Measurements from ENCODE around the gene SLC39A3.
"Not testable (repeated sequence)": the region's sequence is repeated elsewhere in the genome, so short reads cannot be mapped to it uniquely, and the experiment has no call there.

SLC39A3 gene

GRCh38 chr19:2721570-2722540 lies 18.0 kb downstream of the SLC39A3 start:
- no peak for DNase-seq

GRCh38 chr19:2720777-2721569 lies 18.8 kb downstream of the SLC39A3 start, which contains the start of gene DIRAS1:
DIRAS1 (minus strand) TSS chr19:2721372; CDS start chr19:2717806, 3,566 bp downstream.
- DNase-seq = no peak

GRCh38 chr19:2719920-2720776 lies 19.7 kb downstream of the SLC39A3 start:
- DNase-seq = no peak

GRCh38 chr19:2719232-2719735 lies 20.5 kb downstream of the SLC39A3 start:
- no peak for DNase-seq

- no peak for DNase-seq
Measured at GRCh38 chr19:2717638-2718541, 21.9 kb downstream of the SLC39A3 start.

- no peak for DNase-seq
Measured at GRCh38 chr19:2716722-2717637, 22.8 kb downstream of the SLC39A3 start.

- no peak for DNase-seq
Measured at GRCh38 chr19:2716275-2716650, 23.6 kb downstream of the SLC39A3 start.

GRCh38 chr19:2715470-2716274 lies 24.1 kb downstream of the SLC39A3 start:
- DNase-seq = no peak

- no peak for DNase-seq
Measured at GRCh38 chr19:2714531-2715269, 25.1 kb downstream of the SLC39A3 start.

GRCh38 chr19:2714102-2714501 lies 25.7 kb downstream of the SLC39A3 start:
- DNase-seq = not testable (repeated sequence)

GRCh38 chr19:2713170-2713569 lies 26.6 kb downstream of the SLC39A3 start:
- DNase-seq = not testable (repeated sequence)

GRCh38 chr19:2711875-2712205 lies 28.0 kb downstream of the SLC39A3 start:
- DNase-seq = no peak

- no peak for DNase-seq
Measured at GRCh38 chr19:2711172-2711874, 28.5 kb downstream of the SLC39A3 start.

GRCh38 chr19:2706251-2706650 lies 33.6 kb downstream of the SLC39A3 start:
- DNase-seq = no peak

- no peak for DNase-seq
Measured at GRCh38 chr19:2703691-2704216, 36.1 kb downstream of the SLC39A3 start.

GRCh38 chr19:2703077-2703437 lies 36.8 kb downstream of the SLC39A3 start:
- no peak for DNase-seq

GRCh38 chr19:2702170-2703076 lies 37.4 kb downstream of the SLC39A3 start, which contains the start of gene GNG7:
GNG7 (minus strand) TSS chr19:2702694; CDS start chr19:2520688, 182,006 bp downstream.
- DNase-seq = peak; percentile 89 to 97 (median 96)
